ENCODE results near the gene FNDC10.
"Not testable (repeated sequence)": the region's sequence is repeated elsewhere in the genome, so short reads cannot be mapped to it uniquely, and the experiment has no call there.

Gene FNDC10

GRCh38 chr1:1598051-1598719 lies 1.8 kb downstream of the FNDC10 start:
- no peak for DNase-seq

- DNase-seq, result no peak
These were observed 2.5 kb downstream of the FNDC10 start for GRCh38 chr1:1597275-1597930.

- DNase-seq, result no peak
These were observed 3.3 kb downstream of the FNDC10 start for GRCh38 chr1:1596493-1597274.

- DNase-seq, result not testable (repeated sequence)
These were observed 4.6 kb downstream of the FNDC10 start for GRCh38 chr1:1595341-1595740.

- DNase-seq, result no peak
These were observed 5.2 kb downstream of the FNDC10 start for GRCh38 chr1:1594602-1595260.

- DNase-seq, result no peak
These were observed 5.9 kb downstream of the FNDC10 start for GRCh38 chr1:1593834-1594601.

- DNase-seq, result no peak
These were observed 8.5 kb downstream of the FNDC10 start for GRCh38 chr1:1591452-1591851.

- no peak for DNase-seq
These were observed 16.5 kb downstream of the FNDC10 start for GRCh38 chr1:1583347-1584010.

- DNase-seq, result no peak
These were observed 17.2 kb downstream of the FNDC10 start for GRCh38 chr1:1582585-1583346.

- DNase-seq, result no peak
These were observed 21.5 kb downstream of the FNDC10 start for GRCh38 chr1:1578371-1578940.

- DNase-seq, result no peak
These were observed 22.4 kb downstream of the FNDC10 start for GRCh38 chr1:1577367-1578011.

GRCh38 chr1:1574721-1575537 lies 25.0 kb downstream of the FNDC10 start, which contains the start of gene SSU72:
TSS of gene SSU72 (minus strand) at chr1:1574863. CDS start at chr1:1574557, 306 bp downstream.
- DNase-seq, result peak; percentile 94

GRCh38 chr1:1573843-1574720 lies 25.9 kb downstream of the FNDC10 start:
- DNase-seq, result peak; percentile 81

- no peak for DNase-seq
These were observed 30.6 kb downstream of the FNDC10 start for GRCh38 chr1:1569341-1569740.

- DNase-seq, result no peak
These were observed 32.0 kb downstream of the FNDC10 start for GRCh38 chr1:1567891-1568291.

GRCh38 chr1:1567152-1567875 lies 32.6 kb downstream of the FNDC10 start:
- no peak for DNase-seq

GRCh38 chr1:1565340-1565739 lies 34.6 kb downstream of the FNDC10 start:
- DNase-seq, result no peak

Data from femur (tissue), 1 donor.